ENCODE data around the gene GPBP1. TPM values are rescaled to one million over a fixed set of nuclear protein-coding genes. Genes with fewer than 3 reads are reported as not detected.

GPBP1 gene
- total and polyA plus RNA-seq, 2 experiments from 2014 or later = 38.1 to 41.7 TPM

DNA sequence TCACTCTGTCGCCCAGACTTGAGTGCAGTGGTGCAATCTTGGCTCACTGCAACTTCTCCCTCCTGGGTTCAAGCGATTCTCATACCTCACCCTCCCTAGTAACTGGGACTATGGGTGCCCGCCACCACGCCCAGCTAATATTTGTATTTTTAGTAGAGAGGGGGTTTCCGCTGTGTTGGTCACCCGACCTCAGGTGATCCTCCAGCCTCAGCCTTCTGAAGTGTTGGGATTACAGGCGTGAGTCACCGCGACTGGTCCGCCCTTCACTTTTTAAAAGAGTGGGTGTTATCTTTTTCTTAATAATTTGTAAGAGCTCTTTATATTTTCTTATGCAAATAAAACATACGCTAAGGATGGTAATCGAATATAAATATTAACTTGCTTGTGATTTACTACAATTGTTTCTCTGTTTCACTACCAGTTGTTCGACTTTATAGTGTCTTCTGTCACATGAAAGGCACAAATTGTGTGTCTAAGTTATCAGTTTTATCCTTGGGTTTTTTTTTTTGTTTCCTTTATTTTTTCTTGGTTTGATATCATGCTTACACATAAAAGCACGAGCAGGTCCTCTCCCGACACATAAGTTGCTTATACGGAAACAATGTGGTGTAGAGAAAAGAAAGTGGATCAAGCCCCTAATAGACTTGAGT lies 1.9 kb upstream of the GPBP1 start:
- WGBS, 2 experiments (ENCODE audit: low coverage in 1 of 2, low lambda C conversion rate in 2 of 2, missing lambda C conversion rate in 2 of 2) = 77 to 80% methylated on average over 16 of the region's 16 CpGs
- Histone ChIP-seq H3K9ac (peak overlapping the region; percentile 100), H3K4me2 (ENCODE audit: unreplicated experiment) (peak overlapping the region; percentile 94), H3K9me2 (ENCODE audit: insufficient read depth) (no peaks in the 10 kb centered on the region), H3K79me2 (ENCODE audit: insufficient read depth) (peaks cover 30% of the 10 kb centered on the region), H3K9me3 (ENCODE audit: low read depth) (no peaks in the 10 kb centered on the region), H4K20me1 (ENCODE audit: insufficient read depth) (no peaks in the 10 kb centered on the region), H3K4me1 (ENCODE audit: insufficient read depth) (peaks cover 9% of the 10 kb centered on the region), H3K4me3 (peak overlapping the region; percentile 92), H3K27me3 (replicated peaks; ENCODE audit: insufficient read depth) (no peaks in the 10 kb centered on the region), H3K36me3 (ENCODE audit: low read depth) (no peaks in the 10 kb centered on the region), H3F3A (ENCODE audit: insufficient read depth) (peaks cover 23% of the 10 kb centered on the region), H2AFZ (peak overlapping the region; percentile 86), H3K27ac (no peak overlapping the region)
- DNase-seq = no peak
- in situ Hi-C loops (cut with MboI) = no loop called here
- no peak for TF ChIP-seq EZH2phosphoT487 (IDR thresholded peaks at IDR 0.05; ENCODE audit: insufficient read depth, low read depth)
- TF ChIP-seq EZH2 (IDR thresholded peaks at IDR 0.05; ENCODE audit: insufficient read depth, poor library complexity, severe bottlenecking) = no peak

DNA sequence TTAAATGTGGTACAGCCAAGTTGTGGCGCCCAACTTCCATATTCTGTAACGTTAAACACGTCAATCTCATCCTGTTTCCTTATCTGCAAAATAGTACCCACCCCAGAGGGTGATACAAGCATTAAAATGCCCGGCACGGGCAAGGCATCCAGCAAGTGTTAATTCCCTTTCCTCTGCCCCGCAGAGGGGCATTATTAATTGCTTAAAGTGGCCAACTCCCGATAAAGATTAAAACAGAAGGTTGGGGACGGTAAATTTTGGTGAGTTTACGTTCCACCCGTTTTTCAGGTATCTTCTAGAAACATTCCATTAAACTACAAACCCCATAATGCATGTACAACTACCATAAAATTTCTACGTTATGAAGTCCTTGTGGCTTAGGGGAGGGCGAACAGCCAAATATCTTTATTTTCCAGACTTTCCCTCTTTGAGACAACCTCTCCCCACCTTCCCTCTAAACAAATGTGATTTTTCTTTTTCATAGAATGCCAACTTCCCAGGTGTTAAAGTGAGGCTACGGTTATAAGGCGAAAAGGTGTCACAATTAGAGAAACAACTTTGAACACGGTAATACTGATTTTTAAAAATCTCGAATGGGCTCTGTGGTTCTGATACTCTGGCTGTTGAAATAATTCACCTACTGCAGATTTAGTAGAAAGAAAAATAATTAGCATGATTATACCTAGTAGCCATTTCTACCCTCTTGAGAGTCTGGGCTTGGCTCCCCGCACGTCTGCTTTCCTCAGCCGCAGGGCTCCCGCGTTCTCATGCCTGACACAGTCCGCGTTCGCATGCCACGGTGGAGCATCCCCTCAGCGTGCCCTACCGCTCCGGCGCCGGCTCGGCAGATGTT lies 1.2 kb upstream of the GPBP1 start:
- no peaks in the 10 kb centered on the region for H4K20me1 ChIP-seq (ENCODE audit: insufficient read depth)
- in situ Hi-C loops (cut with MboI) = no loop called here
- TF ChIP-seq EZH2 (IDR thresholded peaks at IDR 0.05; ENCODE audit: insufficient read depth, poor library complexity, severe bottlenecking) (no peak), EZH2phosphoT487 (IDR thresholded peaks at IDR 0.05; ENCODE audit: insufficient read depth, low read depth) (no peak)
- no peaks in the 10 kb centered on the region for H3K27me3 ChIP-seq (replicated peaks; ENCODE audit: insufficient read depth)
- peaks cover 26% of the 10 kb centered on the region for H3F3A ChIP-seq (ENCODE audit: insufficient read depth)
- H3K9me3 ChIP-seq (ENCODE audit: low read depth) = no peaks in the 10 kb centered on the region
- peak overlapping the region; percentile 94 for H3K4me2 ChIP-seq (ENCODE audit: unreplicated experiment)
- peak overlapping the region; percentile 100 for H3K9ac ChIP-seq
- H3K4me1 ChIP-seq (ENCODE audit: insufficient read depth) = peaks cover 17% of the 10 kb centered on the region
- DNase-seq = peak; percentile 54
- peaks cover 38% of the 10 kb centered on the region for H3K79me2 ChIP-seq (ENCODE audit: insufficient read depth)
- H3K4me3 ChIP-seq = peak overlapping the region; percentile 92
- peak overlapping the region; percentile 86 for H2AFZ ChIP-seq
- WGBS, 2 experiments (ENCODE audit: low coverage in 1 of 2, low lambda C conversion rate in 2 of 2, missing lambda C conversion rate in 2 of 2) = 0 to 1% methylated on average over 31 of the region's 31 CpGs
- H3K36me3 ChIP-seq (ENCODE audit: low read depth) = no peaks in the 10 kb centered on the region
- peak overlapping the region; percentile 99 for H3K27ac ChIP-seq
- no peaks in the 10 kb centered on the region for H3K9me2 ChIP-seq (ENCODE audit: insufficient read depth)

DNA sequence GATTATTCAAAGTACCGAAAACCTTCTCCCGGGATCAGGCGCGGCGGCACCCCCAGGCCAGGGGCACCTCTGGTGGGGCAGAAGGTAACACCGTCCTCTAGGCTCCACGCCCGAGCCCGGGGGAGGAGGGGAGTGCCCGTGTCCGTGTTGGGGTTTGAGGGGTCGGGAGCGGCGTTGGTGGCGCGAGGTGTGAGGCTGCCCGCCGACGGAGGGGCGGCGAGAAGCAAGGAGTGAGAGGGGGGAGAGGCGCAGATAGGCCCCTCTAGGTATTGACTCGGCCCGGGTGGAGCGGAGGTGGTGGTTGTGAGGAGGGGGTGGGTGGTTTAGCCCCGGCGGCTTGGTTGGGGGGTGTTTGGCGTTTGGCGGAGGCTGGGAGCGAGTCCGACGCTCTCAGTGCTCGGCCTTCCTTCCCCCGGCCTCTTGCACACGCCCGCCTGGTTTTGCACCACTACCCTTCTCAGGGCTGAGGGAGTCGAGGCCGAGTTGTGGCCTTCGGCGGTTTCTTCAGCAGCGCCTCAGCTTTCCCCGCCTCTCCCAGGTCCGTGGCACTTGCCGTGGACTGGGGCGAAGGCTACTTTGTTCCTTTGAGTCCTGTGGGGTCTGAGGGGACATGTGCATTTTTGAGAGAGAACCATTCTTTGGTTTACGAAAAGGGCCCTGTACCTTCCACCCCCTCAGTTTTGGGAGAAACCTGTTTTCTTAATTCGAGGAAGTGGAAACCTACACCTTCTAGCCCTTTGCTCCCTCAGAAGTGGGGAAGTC lies 450 bp downstream of the GPBP1 start:
- H3K9me2 ChIP-seq (ENCODE audit: insufficient read depth) = no peaks in the 10 kb centered on the region
- H3K9me3 ChIP-seq (ENCODE audit: low read depth) = no peaks in the 10 kb centered on the region
- H3K4me2 ChIP-seq (ENCODE audit: unreplicated experiment) = peak overlapping the region; percentile 96
- peaks cover 26% of the 10 kb centered on the region for H3F3A ChIP-seq (ENCODE audit: insufficient read depth)
- H3K27me3 ChIP-seq (replicated peaks; ENCODE audit: insufficient read depth) = no peaks in the 10 kb centered on the region
- TF ChIP-seq EZH2phosphoT487 (IDR thresholded peaks at IDR 0.05; ENCODE audit: insufficient read depth, low read depth) (no peak), EZH2 (IDR thresholded peaks at IDR 0.05; ENCODE audit: insufficient read depth, poor library complexity, severe bottlenecking) (no peak)
- in situ Hi-C loops (cut with MboI) = no loop called here
- no peaks in the 10 kb centered on the region for H4K20me1 ChIP-seq (ENCODE audit: insufficient read depth)
- peaks cover 33% of the 10 kb centered on the region for H3K4me1 ChIP-seq (ENCODE audit: insufficient read depth)
- peak overlapping the region; percentile 79 for H2AFZ ChIP-seq
- H3K36me3 ChIP-seq (ENCODE audit: low read depth) = no peaks in the 10 kb centered on the region
- H3K4me3 ChIP-seq = peak overlapping the region; percentile 92
- H3K79me2 ChIP-seq (ENCODE audit: insufficient read depth) = peaks cover 54% of the 10 kb centered on the region
- DNase-seq = peak; percentile 70
- H3K27ac ChIP-seq = peak overlapping the region; percentile 99
- H3K9ac ChIP-seq = peak overlapping the region; percentile 100
- WGBS, 2 experiments (ENCODE audit: low coverage in 1 of 2, low lambda C conversion rate in 2 of 2, missing lambda C conversion rate in 2 of 2) = 0 to 1% methylated on average over 33 to 40 of the region's 47 CpGs

- no peaks in the 10 kb centered on the region for H3K36me3 ChIP-seq (ENCODE audit: low read depth)
- H2AFZ ChIP-seq = peak overlapping the region; percentile 79
- peaks cover 26% of the 10 kb centered on the region for H3F3A ChIP-seq (ENCODE audit: insufficient read depth)
- in situ Hi-C loops (cut with MboI) = no loop called here
- TF ChIP-seq EZH2phosphoT487 (IDR thresholded peaks at IDR 0.05; ENCODE audit: insufficient read depth, low read depth) (no peak), EZH2 (IDR thresholded peaks at IDR 0.05; ENCODE audit: insufficient read depth, poor library complexity, severe bottlenecking) (no peak)
- H3K4me3 ChIP-seq = peak overlapping the region; percentile 92
- peak overlapping the region; percentile 100 for H3K9ac ChIP-seq
- H3K4me1 ChIP-seq (ENCODE audit: insufficient read depth) = peaks cover 39% of the 10 kb centered on the region
- peak; percentile 32 for DNase-seq
- no peaks in the 10 kb centered on the region for H3K27me3 ChIP-seq (replicated peaks; ENCODE audit: insufficient read depth)
- H4K20me1 ChIP-seq (ENCODE audit: insufficient read depth) = no peaks in the 10 kb centered on the region
- H3K27ac ChIP-seq = peak overlapping the region; percentile 99
- H3K9me2 ChIP-seq (ENCODE audit: insufficient read depth) = no peaks in the 10 kb centered on the region
- H3K4me2 ChIP-seq (ENCODE audit: unreplicated experiment) = peak overlapping the region; percentile 96
- 1 to 3% methylated on average over 11 of the region's 11 CpGs for WGBS, 2 experiments (ENCODE audit: low coverage in 1 of 2, low lambda C conversion rate in 2 of 2, missing lambda C conversion rate in 2 of 2)
- peaks cover 61% of the 10 kb centered on the region for H3K79me2 ChIP-seq (ENCODE audit: insufficient read depth)
- H3K9me3 ChIP-seq (ENCODE audit: low read depth) = no peaks in the 10 kb centered on the region
Observed at GRCh38 chr5:57174890-57175510, 1.1 kb downstream of the GPBP1 start.

Data from GM23248 (cell line).